H7 (cell line): ENCODE data around the gene KIAA1755. TPM values are rescaled to one million over a fixed set of nuclear protein-coding genes. Genes with fewer than 3 reads are reported as not detected.
"Not testable (repeated sequence)": the region's sequence is repeated elsewhere in the genome, so short reads cannot be mapped to it uniquely, and the experiment has no call there.

Experiments used
- DNase-seq: peaks from one replicate; pipeline ENCODE4 v3.0.0; 2012
- H3K27me3 ChIP-seq: 2 replicates; pipeline ENCODE4 v1.6.0; 2011; ENCODE audit warnings: mild to moderate bottlenecking, low read length; ENCODE audit not compliant: control insufficient read depth, insufficient read depth
- H3K36me3 ChIP-seq: replicated peaks from 2 replicates; pipeline ENCODE4 v1.5.1; 2011; ENCODE audit warnings: low read length; ENCODE audit not compliant: control insufficient read depth, insufficient read depth
- H3K4me3 ChIP-seq: 2 replicates; pipeline ENCODE4 v1.5.1; 2011; ENCODE audit warnings: low read depth, mild to moderate bottlenecking, control low read depth, low read length, moderate library complexity; ENCODE audit not compliant: insufficient read depth
- total RNA-seq: library from RNA; depleted of rRNA; stranded (reverse); fragments of >200 nt; shearing (Covaris generic); gene quantifications from 2 replicates; pipeline ENCODE4 v1.2.3, GENCODE V29; 2014

The KIAA1755 gene
- total RNA-seq, 1 experiment from 2014 or later = 0.24 TPM

GRCh38 chr20:38296433-38296832 is 35.9 kb upstream of the KIAA1755 start:
- no peak for DNase-seq
- no peaks in the 10 kb centered on the region for H3K36me3 ChIP-seq
- no peak overlapping the region for H3K4me3 ChIP-seq
- H3K27me3 ChIP-seq = no peaks in the 10 kb centered on the region

GRCh38 chr20:38295811-38296210 is 35.3 kb upstream of the KIAA1755 start:
- no peaks in the 10 kb centered on the region for H3K36me3 ChIP-seq
- DNase-seq = no peak

GRCh38 chr20:38294076-38294591 is 33.6 kb upstream of the KIAA1755 start:
- Histone ChIP-seq H3K36me3 (no peaks in the 10 kb centered on the region), H3K27me3 (no peaks in the 10 kb centered on the region), H3K4me3 (no peak overlapping the region)
- DNase-seq = no peak

More at GRCh38 chr20:38295811-38296210, 35.3 kb upstream of the KIAA1755 start:
- no peaks in the 10 kb centered on the region for H3K27me3 ChIP-seq
- H3K4me3 ChIP-seq = no peak overlapping the region

GRCh38 chr20:38293491-38294065 is 33.0 kb upstream of the KIAA1755 start:
- Histone ChIP-seq H3K36me3 (no peaks in the 10 kb centered on the region), H3K27me3 (no peaks in the 10 kb centered on the region), H3K4me3 (no peak overlapping the region)
- peak; percentile 76 for DNase-seq

GRCh38 chr20:38291966-38292365 is 31.4 kb upstream of the KIAA1755 start:
- DNase-seq = no peak
- Histone ChIP-seq H3K4me3 (no peak overlapping the region), H3K27me3 (no peaks in the 10 kb centered on the region), H3K36me3 (no peaks in the 10 kb centered on the region)

GRCh38 chr20:38290829-38291814 is 30.6 kb upstream of the KIAA1755 start:
- Histone ChIP-seq H3K27me3 (no peaks in the 10 kb centered on the region), H3K36me3 (no peaks in the 10 kb centered on the region), H3K4me3 (no peak overlapping the region)
- DNase-seq = peak; percentile 85

- DNase-seq = peak; percentile 47
- no peaks in the 10 kb centered on the region for H3K27me3 ChIP-seq
- H3K4me3 ChIP-seq = no peak overlapping the region
- no peaks in the 10 kb centered on the region for H3K36me3 ChIP-seq
Measured at GRCh38 chr20:38286586-38287531, 26.3 kb upstream of the KIAA1755 start.

- Histone ChIP-seq H3K4me3 (no peak overlapping the region), H3K27me3 (no peaks in the 10 kb centered on the region), H3K36me3 (no peaks in the 10 kb centered on the region)
- no peak for DNase-seq
Measured at GRCh38 chr20:38284893-38285444, 24.4 kb upstream of the KIAA1755 start.

GRCh38 chr20:38284066-38284650 is 23.6 kb upstream of the KIAA1755 start:
- not testable (repeated sequence) for DNase-seq, H3K4me3 ChIP-seq, H3K27me3 ChIP-seq, H3K36me3 ChIP-seq

GRCh38 chr20:38283236-38283635 is 22.7 kb upstream of the KIAA1755 start:
- H3K36me3 ChIP-seq = no peaks in the 10 kb centered on the region
- H3K4me3 ChIP-seq = no peak overlapping the region
- DNase-seq = no peak
- H3K27me3 ChIP-seq = no peaks in the 10 kb centered on the region

- DNase-seq, H3K27me3 ChIP-seq, H3K36me3 ChIP-seq, H3K4me3 ChIP-seq: not testable (repeated sequence)
Measured at GRCh38 chr20:38281176-38281915, 20.8 kb upstream of the KIAA1755 start.

- no peak for DNase-seq
- Histone ChIP-seq H3K36me3 (no peaks in the 10 kb centered on the region), H3K27me3 (no peaks in the 10 kb centered on the region)
Measured at GRCh38 chr20:38278763-38279162, 18.2 kb upstream of the KIAA1755 start.

GRCh38 chr20:38278131-38278530 is 17.6 kb upstream of the KIAA1755 start:
- no peaks in the 10 kb centered on the region for H3K36me3 ChIP-seq
- DNase-seq = peak; percentile 52
- H3K4me3 ChIP-seq = no peak overlapping the region
- no peaks in the 10 kb centered on the region for H3K27me3 ChIP-seq

More at GRCh38 chr20:38278763-38279162, 18.2 kb upstream of the KIAA1755 start:
- H3K4me3 ChIP-seq = no peak overlapping the region
